HG03565 (cell line): ENCODE data around the gene ART1.

Experiments
- ATAC-seq: cut with Tn5 transposase; IDR thresholded peaks from one replicate; pipeline ENCODE4 v1.9.1; 2021; ENCODE audit warnings: mild to moderate bottlenecking, moderate library complexity; ENCODE audit not compliant: unreplicated experiment

ART1 gene

GRCh38 chr11:3664032-3664630 is 19.2 kb downstream of the ART1 start:
- no peak for ATAC-seq

DNA sequence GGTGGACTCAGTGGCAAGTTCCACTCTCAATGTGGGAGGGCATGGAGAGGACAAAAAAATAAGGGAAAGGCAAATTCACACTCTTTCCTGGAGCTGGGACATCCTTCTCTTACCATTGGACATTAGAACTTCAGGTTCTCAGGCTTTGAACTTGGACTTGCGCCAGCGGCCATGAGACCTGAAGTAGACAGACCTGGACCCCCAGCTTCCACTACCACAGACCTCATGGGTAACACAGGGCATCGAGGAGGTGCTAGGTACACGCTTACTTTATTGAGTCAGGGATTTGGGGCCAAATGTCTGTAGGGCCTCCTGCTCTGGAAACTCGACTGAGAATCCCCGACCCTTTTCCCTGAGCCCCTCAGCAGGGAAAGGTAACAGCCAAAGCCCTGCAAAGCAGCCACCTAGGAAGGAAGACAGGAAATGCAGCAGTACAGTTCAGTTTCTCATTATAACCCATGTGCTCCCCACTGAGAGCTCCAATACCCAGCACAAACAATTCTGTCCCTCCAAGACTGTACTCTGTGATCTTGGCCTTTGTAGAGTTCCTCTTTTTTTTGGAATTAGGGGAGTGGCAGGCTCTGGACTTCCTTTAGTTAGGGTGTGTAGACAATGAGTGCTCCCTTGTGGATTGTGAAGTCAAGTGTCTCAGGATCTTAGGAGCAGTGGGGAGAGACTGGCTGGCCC is 20.6 kb downstream of the ART1 start:
- no peak for ATAC-seq

DNA sequence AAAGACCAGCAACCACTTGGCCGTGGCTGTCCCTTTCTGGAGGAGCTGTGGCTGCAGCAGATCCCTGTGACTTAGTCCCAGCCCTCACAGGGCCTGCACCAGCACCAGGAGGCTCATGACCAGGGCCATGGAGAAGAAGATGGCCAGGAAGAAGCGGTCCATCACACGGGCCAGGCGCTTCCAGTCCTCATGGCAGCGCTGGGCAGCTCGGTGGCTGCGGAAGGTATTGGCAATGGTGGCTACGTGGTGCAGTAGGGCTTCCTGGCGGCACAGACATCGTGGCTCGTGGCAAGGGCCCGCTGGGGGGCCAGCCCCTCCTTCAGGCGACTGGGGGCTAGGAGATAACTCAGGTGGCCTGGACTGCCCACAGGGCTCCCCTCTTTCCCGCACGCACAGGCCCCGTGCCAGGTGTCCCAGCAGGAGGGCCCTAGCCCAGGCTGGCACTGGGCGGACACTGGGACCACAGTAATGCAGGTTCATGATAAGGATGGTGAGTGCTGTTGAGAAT is 21.1 kb downstream of the ART1 start:
- no peak for ATAC-seq

GRCh38 chr11:3667149-3668035 is 22.5 kb downstream of the ART1 start:
- no peak for ATAC-seq

DNA sequence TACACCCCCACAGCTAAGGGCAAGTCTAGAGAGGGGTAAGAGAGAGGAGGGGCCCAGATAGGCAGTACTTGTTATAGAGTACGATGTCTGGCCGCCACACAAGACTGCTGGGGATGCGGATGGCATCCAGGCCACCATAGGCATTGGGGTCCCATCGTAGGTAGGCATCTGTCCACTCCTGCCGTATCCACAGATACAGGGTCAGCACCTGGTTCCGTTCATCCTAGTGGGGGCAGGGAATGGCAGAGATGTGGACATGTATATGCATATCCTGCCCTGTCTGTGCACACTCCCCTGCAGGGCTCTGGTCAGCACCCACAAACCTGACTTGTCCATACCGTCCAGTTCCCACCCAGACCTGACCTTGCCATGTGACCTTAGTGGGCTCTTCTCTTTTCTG is 24.2 kb downstream of the ART1 start:
- no peak for ATAC-seq

- no peak for ATAC-seq
Measured at GRCh38 chr11:3669742-3670183, 24.8 kb downstream of the ART1 start.

GRCh38 chr11:3671334-3672254 is 26.7 kb downstream of the ART1 start, which contains the start of gene CHRNA10:
TSS of gene CHRNA10 (minus strand) at chr11:3671384. CDS start at chr11:3671312, 72 bp downstream.
- no peak for ATAC-seq

DNA sequence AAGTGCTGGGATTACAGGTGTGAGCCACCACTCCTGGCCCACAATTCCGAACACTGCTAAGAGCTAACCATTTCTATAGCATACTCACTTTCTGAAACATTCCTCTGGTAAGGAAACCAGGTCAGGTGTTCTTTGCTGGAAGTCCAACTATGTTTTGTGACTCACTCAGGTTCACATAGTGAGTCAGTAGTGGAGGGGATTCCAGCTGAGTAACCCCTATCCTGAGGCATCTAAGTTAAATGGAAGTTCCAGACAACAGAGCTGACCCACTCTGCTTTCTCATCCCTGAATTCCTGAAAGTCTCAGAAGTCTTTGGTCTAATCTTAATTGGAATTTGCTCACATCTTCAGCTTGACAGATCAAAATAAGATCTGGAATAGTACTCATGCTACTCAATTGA is 29.3 kb downstream of the ART1 start:
- ATAC-seq: no peak

DNA sequence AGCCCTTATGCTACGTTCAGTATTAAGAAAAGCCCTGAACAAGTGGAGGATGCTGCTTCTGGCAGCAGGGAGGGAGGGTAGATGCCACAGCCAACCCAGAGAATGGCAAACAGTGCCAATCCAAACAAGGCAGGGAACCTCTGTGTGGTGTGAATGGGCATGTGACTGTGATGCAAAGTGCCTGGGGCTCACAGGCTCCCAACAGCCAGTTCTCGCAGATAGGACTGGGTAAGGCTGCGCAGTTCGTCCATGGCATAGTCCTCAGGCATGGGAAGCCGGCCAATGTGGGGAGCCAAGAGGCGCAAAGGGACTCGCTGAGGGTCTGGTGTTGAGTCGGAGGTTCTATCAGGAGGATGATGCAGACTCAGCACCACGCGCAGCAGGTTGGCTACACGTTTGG is 31.0 kb downstream of the ART1 start:
- ATAC-seq: no peak

- ATAC-seq: no peak
Measured at GRCh38 chr11:3679077-3679476, 34.1 kb downstream of the ART1 start.

DNA sequence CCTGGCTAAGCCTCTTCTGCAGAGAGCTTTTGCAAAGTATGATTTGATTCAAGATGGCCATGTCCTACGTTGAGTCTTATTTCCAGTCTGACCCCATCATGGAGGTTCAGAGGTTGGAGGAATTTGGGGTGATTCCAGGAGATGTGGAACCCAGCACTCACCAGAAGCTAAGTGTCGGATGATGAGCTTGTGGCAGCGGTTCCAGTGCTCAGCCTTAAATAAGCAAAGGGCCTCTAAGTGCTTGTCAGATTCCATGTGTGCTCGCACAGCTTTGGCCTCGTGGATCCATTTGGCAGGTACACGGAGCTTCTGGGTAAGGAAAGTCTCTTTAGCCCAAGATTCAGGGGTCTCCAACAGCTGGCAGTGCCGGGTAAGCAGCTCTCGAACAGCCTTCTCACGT is 38.1 kb downstream of the ART1 start:
- ATAC-seq: no peak

- ATAC-seq: no peak
Measured at GRCh38 chr11:3684129-3684818, 39.3 kb downstream of the ART1 start.

DNA sequence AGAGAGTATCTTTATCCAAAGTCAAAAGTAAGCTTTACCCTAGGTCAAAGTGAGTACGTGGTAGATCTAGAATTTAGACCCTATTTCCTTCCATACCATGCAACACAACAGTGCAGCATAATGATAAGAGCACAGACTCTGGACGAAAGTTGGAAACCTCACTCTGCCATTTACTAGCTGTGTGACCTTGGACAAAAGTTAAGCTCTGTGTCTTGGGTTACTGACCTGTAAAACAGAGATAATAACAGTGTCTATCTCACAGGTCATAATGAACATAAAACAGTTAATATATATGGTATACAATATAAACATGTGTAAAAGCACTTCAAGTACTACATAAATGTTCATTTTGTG is 39.9 kb downstream of the ART1 start:
- no peak for ATAC-seq

GRCh38 chr11:3685923-3686322 is 41.0 kb downstream of the ART1 start:
- no peak for ATAC-seq

- no peak for ATAC-seq
Measured at GRCh38 chr11:3686751-3687150, 41.8 kb downstream of the ART1 start.

DNA sequence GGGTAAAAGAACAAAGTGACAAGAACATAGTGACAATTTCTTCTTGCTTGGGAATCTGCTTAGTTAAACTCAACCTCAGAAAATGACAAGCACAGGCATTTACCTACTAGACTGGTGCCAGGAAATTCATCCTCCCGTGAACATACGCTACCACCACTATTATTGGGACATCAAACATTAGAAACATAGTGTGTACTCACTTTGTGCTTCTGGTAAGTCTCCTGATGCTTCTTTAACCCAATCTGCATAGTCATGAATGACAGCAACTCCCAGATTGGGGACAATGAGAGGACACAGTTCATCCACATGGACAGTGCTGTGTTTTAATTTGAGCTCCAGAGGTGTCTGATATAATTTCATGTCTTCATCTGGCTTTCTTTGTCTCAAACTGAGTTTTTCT is 55.5 kb downstream of the ART1 start:
- ATAC-seq: no peak

DNA sequence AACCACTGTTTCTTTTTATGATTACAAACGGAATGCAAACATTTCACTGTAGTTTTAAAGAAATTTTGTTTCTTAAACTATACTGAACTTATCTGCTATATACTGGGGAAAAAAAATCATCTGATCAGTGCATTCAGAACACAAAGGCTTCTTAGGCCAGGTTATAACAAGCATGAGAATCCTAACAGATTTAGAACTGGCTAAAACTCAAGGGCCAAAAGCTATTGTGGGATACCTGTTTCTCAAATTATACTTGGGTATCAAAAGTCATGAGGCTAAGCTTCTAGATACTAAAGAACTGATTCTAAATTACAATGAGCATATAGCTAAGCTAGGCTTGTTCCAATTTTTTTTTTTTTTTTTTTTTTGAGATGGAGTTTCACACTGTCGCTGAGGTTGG is 56.0 kb downstream of the ART1 start:
- no peak for ATAC-seq

- ATAC-seq: no peak
Measured at GRCh38 chr11:3703383-3703782, 58.5 kb downstream of the ART1 start.

DNA sequence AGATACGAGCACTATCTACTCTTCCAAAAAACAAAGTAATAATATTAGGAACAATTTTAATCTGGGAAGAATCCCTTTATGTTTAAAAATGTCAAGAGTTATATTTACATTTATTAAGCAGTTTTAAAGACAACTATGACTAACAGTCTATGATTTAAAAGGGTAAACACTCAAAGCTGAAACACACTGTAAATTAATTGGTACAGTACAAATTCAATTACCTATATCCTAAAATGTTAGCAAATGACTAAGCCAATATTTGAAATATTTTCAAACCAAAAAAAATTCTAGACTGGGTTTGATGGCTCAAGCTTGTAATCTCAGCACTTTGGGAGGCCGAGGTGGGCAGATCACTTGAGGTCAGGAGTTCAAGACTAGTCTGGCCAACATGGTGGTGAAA is 62.2 kb downstream of the ART1 start:
- ATAC-seq: no peak

DNA sequence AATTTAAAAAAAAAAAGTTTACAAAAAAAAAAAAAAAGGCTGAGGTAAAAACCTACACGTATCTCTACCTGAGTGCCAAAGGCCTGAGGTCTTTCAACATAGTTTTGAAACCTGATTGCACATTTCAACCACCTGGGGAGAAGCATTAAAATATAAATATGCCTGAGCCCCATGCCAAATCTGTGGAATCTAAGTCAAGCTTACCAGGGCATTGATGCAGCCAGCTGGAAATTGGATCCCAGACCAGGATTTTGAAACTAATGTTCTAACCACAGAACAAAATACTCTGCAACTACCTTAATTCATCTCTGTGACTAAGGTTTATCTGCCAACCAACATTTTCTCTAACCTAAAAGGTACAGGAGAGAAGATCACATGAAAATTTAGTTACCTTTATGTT is 65.0 kb downstream of the ART1 start:
- no peak for ATAC-seq
